GM19397 (cell line): ENCODE data around the gene C19orf33.
"Not testable (repeated sequence)": the region's sequence is repeated elsewhere in the genome, so short reads cannot be mapped to it uniquely, and the experiment has no call there.

Experiments used
- ATAC-seq: cut with Tn5 transposase; IDR thresholded peaks from one replicate; pipeline ENCODE4 v1.9.1; 2021; ENCODE audit warnings: mild to moderate bottlenecking, moderate library complexity; ENCODE audit not compliant: unreplicated experiment

C19orf33 gene

DNA sequence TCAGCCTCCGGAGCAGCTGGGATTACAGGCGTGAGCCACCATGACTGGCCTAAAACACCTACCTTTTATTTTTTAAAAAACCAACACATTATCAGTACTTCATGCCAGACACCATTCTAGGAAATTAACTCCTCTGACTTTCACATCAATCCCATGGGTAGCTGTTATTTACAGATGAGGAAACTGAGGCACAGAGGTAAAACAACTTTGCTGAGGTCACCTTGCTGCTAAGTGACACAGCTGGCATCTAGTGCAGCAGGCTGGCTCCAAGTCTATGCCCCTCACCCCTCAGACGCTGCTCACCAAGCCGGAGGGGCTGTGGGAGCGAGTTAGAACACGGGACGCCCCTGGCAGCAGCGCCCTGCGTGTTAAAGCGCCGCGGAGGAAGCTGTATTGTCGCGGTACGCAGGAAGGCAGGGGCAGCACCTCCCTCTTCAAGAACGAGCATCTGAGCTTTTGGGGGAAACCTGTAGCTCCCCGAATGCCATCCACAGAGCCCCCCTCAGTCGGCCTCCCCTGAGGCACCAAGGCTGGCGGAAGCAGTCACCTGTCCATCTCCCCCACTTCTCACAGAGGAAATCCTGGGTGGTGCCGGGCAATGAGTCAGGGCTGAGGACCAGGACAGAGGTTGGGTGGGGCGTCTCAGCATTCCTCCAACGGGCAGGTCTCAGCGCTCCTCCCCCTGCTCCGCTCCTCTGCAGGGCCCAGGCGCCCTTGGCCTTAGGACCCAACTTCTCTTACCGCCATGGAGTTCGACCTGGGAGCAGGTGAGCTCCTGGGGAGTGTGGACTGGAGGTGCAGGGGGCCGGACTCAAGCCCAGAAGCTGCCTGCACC, at the start of gene C19orf33:
C19orf33 (plus strand) TSS at position 735 of the 835 bp plus-strand sequence; CDS start at position 746, 11 bp downstream.
- no peak for ATAC-seq

DNA sequence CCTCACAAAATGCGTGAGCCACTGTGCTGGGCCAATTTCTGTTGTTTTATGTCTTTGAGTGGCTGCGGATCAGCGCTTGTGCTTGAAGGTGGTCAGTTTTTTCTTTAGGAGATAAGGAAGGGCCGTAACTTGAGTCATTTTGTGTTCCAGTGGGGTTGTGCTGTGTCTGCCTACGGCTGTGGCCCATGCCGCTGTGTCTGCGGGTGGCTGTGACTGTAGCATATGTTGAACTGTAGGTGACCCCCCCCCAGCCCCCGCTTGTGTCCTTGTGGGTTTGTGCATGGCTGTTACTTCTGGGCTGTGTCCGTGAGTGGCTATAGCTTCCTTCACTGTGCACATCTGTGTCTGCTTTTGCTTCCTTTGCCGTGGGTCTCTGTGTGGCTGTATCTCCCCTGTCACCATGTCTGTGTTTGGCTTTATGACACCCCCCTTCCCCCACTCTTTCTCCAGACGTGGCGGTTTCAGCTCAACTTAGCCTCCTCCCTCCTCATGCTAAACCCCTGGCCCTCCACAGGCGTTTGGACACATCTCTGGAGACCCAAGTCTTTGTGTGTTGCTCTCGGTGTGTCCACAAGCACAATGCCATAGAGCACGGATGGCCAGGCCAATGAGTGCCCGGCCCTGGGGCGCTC, 48.6 kb upstream of the C19orf33 start:
- no peak for ATAC-seq

DNA sequence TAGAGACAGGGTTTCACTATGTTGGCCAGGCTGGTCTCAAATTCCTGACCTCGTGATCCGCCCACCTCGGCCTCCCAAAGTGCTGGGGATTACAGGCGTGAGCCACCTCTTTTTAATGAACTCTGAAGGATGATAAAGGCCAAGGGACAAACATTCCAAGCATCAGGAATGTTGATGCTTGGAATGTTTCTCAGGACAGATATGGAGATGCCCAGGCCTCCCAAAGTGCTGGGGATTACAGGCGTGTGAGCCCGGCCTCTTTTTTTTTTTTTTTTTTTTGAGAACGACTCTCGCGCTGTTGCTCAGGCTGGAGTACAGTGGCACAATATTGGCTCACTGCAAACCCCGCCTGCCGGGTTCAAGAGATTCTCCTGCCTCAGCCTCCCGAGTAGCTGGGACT, 42.1 kb upstream of the C19orf33 start:
- ATAC-seq = not testable (repeated sequence)

DNA sequence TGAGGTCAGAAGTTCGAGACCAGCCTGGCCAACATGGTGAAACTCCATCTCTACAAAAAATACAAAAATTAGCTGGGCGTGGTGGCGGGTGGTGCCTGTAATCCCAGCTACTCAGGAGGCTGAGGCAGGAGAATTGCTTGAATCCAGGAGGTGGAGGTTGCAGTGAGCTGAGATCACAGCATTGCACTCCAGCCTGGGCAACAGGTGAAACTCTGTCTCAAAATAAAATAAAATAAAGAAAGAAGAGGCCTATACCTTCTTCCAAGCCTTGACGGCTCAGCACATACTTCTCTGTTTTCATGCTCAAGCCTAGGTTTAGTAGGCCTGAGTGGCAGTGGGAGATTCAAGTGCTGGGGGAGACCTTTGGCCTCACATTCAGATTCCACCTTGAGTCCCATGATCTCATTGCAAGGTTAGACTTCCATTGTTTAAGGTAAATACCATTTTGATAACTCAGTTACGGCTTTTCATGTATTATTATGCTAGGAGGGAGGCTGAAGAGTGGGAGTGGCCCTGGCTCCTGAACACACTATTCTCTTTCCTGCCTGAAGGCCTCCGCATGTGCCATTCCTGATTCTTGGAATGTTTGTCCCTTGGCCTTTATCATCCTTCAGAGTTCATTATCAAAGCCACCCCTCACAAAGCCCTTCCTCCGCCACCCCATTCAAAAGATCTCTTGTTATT, 41.3 kb upstream of the C19orf33 start:
- no peak for ATAC-seq

DNA sequence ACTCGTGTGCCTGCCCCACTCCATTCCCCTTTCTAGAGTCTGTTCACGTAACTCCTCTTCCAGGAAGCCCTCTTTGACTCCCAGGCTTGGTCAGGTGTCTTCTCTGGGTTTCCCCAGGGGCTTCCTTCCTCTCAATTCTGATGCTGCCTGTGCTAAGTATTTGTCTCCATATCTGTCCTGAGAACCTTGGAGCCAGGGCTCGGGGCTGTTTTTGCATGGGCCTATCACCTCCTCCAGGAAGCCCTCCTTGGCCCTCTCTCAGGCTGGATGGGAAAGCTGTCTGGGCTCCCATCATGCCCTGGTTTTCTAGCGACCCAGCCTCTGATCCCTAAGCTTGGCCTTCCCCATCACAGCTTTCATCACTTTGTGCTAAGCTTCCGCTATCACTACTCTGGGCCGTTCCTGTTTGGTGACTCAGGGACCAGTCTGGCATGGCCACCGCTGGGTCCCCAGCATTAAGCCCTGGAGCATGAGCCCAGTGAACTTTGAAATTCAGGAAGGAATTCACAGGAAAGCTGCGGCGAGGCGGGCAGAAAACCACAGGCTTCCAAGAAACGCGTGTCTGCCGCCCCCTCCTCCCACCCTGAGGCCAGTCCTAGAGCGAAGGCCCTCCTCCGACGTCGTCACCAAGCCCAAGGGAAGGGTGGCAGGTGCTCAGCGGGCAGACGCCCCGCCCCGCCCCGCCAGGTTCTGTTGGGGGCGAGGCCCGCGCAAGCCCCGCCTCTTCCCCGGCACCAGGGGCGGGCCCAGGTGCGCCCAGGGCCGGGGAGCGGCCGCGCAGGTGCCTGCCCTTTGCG, 40.2 kb upstream of the C19orf33 start:
- peak; percentile 53 for ATAC-seq

DNA sequence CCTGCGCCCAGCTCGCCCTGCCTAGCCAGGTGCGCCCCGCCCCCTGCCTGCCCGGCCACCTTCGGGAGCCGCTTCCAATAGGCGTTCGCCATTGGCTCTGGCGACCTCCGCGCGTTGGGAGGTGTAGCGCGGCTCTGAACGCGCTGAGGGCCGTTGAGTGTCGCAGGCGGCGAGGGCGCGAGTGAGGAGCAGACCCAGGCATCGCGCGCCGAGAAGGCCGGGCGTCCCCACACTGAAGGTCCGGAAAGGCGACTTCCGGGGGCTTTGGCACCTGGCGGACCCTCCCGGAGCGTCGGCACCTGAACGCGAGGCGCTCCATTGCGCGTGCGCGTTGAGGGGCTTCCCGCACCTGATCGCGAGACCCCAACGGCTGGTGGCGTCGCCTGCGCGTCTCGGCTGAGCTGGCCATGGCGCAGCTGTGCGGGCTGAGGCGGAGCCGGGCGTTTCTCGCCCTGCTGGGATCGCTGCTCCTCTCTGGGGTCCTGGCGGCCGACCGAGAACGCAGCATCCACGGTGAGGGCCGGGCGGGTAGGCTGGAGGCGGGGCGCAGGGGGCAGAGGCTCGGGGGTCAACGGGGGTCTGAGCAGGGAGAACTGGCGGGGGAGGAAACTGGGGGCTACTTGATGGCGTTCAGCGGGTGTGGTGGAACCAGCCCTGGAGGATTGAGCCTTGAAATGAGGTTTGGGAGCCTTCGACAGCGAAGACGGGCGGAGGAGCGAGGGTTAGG, 39.4 kb upstream of the C19orf33 start, which contains the start of gene SPINT2:
SPINT2 (plus strand) TSS at position 88 of the 727 bp plus-strand sequence; CDS start at position 408, 320 bp downstream.
- ATAC-seq = peak; percentile 36

DNA sequence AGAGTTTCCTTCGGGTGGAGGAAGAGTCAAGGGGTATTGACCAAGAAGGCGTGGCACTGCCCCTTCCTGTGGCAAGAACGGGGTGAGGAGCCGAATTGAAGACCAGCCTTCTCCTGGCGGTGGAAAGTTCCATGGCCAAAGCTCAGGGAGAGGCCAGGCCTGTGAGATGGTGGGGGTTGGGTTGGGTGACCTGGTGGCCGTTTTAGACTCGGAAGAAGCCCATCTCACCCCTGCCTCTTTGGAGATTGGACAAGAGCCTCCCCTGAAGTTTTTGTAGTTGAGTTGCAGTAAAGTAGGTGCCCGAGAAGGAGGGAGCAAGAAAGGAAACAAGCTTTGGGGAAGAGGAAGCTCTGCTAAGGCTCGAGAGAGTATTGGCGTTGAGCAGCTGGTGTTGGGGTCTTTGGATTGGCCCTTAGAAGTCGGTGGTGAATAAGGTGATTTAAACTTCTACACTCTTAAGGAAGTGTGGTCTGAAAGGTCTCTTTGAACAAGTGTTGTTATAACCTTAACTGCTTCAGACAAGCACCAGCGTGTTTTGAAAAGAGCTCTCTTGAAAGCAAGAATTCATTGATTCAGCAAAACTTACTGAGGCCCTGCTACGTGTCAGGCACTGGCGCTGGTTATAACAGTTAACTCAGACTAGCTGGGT, 38.7 kb upstream of the C19orf33 start:
- no peak for ATAC-seq

DNA sequence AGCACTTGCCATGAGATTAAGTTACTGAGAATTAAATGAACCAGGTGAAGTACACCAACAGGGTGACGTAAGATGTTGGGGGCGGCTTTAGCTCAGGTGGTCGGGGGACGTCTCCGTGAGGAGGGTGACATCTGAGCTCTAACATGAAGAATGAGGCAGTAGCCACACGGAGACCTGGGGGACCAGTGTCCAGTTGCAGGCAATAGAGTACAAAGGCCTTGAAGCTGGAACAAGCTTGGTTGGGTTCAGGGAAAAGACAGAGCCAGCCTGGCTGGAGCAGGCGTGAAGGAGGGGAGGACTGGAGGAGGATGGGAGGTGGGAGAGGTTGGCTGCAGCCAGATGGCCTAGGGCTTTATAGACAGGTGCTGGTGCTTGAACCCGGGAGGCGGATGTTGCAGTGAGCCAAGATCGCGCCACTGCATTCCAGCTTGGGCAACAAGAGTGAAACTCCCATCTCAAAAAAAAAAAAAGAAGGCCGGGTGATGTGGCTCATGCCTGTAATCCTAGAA, 38.1 kb upstream of the C19orf33 start:
- no peak for ATAC-seq

DNA sequence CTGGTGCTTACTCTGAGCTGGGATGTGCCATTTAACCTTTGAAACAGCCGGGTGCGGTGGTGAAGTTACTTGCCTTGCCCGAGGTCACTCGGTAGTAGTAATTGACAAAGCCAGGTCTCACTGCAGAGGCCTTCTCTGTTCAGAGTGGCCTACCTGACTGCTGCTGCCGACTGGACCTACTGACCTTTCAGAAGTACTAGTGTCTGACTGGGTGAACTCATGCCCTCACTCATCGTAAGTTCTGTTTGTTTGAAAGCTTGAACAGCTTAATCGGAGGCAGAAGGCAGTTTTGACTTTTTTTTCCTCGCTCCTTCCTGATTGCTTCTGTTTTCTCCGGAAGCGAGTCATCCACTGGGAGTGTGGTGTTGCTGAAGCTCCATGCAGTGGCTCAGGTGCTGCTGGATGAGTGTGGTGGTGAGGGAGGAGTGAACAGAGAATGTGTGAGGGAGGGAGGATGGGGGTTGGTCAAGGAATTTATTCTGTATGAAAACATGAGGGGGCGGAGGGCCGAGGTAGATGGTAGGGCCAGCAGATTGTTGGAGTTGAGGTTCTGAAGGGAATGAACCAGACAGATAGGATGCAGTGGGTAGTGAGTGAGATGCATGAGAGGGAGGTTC, 37.0 kb upstream of the C19orf33 start:
- ATAC-seq = no peak

DNA sequence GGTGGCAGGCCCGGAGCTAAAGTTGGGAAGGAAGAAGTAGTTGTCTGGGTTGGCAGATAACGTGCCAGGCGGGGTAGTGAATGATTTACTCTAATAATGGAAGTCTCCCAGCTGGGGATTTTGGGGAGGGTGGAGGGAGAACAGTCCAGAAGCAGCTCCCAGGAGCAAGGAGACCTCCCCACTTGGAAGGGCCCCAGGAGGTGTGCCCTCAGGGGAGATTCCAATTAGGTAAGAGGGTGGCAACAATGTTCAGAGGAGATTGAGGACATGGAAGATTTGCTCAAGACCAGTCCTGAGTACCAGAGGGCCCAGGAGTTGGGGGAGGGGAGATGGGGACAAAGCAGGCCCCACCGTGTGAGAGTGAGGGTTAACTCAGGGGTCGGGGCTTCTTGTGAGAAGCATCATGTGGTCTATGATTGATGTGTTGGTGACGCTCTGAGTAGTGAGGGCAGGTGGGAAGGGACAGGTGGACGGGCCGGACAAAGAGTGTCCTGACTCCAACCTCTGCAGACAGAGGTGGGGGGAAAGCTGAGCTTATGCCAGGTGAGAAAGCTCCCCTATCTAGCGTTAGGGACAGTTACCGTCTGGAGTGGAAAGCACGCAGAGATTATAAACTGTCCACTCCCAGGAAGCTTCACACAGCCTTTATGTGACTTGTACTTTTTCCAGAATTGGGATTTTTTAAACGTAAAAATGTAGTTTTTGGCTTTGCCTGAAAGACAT, 36.1 kb upstream of the C19orf33 start:
- no peak for ATAC-seq

DNA sequence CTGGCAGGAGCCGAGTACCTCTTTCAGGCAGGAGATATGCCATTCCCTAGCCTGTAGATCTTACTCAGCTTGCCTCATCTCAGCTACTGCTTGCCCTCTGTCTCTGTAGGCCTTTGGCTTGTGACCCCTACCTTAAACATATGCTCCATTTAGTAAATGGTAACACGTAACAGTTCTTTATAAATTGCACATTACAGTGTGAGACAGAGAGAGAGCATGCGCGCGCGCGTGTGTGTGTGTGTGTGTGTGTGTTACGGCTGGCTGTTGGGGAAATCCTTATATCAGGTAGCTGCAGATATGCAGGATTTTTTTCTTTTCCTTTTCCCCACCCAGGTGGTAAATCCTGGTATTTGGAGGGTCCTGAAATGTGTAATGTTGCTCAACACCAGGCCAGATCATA, 35.5 kb upstream of the C19orf33 start:
- ATAC-seq = no peak

DNA sequence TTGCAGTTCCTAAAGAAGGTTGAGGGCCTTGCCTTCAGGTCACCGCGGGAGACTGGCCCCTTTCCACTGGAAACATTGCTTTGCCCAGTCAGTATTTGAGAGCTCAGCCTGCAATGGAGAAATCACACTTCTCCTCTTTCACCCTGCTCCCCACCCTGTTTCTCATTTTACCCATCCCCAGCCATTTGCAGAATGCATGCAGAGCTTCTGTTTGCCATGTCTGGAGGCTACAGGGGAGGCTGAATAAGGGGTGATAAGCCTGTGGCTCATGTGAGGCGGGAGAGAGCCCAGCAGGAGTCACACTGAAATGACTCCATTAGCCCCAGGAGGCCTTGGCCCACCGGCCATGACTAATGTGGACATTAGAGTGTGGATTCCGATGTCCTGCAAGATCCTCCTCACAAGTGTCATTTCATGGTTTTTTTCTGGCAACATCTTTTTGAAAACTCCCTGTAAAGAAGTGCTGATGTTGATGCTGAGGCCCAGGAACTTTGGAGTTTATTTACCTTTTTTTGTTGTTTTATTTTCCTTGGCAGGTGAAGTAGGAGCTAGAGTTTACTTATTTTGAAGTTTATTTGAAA, 33.4 kb upstream of the C19orf33 start:
- no peak for ATAC-seq

DNA sequence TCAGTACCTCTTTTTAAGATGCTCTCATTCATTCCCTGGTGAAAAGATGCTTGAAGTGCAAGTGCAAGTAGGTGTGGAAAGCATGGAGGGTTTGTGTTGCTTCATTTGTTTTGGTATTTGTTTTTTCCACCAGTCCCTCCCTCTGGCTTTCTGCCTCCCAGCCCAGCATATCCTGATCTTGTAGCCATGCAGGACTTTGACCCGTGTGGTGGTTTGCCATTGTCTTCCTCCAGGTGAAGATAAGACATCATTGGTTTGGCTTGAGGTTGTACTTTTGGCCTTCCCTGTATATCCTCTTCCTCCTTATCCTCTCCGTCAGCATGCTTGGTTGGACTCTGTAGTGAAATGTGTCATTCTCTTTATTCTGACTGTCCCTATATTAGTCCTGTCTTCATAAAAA, 30.6 kb upstream of the C19orf33 start:
- no peak for ATAC-seq

DNA sequence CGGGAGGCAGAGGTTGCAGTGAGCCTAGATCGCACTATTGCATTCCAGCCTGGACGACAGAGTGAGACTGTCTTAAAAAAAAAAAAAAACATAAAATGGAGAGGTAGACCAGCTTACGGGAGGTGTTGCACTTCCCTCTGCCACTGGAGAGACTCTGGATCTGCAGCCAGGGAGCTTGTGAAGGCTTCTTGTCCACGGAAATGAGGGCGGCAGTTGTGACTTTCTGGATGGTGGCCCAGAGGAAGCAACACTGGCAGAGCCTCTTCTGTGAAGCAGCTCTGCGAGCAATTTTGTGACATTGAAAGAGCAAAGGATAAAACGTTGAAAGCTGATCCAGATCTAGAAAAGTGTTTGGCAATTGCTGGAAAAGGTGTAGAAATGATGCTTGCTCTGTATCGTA, 29.3 kb upstream of the C19orf33 start:
- no peak for ATAC-seq

DNA sequence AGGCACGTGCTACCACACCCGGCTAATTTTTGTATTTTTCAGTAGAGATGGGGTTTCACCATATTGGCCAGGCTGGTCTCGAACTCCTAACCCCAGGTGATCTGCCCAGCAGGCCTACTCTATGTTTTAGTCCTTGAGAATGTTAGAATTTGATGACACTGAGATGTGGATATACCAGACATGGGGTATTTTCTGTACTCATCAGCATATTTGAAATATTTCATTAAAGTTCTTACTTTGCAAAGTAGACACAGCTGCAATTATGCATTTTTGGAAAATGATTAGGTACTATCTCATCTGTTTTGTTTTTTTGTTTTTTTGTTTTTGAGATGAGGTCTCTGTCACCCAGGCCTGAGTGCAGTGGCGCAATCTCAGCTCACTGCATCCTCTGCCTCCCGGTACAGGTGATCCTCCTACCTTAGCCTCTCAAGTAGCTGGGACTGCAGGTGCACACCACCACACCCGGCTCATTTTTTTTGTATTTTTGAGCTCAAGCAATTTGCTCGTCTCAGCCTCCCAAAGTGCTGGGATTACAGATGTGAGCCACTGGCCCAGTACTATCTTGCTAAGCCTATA, 27.0 kb upstream of the C19orf33 start:
- no peak for ATAC-seq

DNA sequence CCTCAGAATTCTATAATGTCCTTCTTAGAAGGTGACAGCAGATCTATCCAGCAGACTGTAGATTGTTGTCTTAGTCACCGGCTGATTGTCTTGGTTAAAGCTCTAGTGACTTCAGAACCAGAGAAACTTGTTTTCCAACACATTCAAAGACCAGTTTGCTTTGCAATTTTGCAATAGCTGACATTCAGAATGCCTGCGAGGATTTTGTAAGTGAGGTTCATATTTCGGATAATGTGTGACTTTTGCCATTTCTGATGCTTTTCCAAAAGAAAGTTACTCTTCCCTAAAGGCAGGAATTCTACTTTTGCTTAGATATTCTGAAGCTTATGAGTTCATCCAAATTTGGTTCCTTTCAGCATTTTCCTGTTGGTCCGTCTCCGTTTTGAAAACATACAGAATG, 26.5 kb upstream of the C19orf33 start:
- ATAC-seq = no peak

DNA sequence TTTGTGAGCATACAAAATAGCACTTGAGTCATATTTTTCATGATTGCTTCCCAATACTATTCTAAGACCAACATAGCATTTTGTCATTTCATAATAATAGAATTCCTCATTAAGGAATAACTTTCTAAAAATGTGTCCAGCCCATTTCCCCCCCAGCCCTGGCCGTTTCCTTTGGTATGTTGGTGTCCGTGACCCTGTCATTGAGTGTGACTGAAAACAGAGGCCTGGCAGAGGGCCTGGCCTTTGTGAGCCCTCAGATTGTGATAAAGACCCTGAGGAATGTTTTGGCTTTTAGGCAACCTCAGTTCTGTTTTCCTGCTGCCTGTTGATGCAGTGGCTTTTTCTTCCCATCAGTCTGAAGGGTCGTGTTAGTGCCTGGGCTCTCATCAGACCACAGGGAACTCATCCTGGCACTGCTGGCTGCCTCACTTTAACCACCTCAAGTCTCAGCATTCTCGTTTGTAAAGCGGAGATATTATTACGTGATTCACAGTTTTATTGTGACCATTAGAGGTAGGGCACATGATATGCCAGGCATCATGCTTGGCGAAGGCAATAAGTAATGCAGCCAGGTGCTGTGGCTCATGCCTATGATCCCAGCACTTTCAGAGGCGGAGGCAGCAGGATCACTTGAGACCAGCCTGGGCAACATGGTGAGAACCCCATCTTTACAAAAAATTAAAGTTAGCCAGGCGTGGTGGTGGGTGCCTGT, 25.9 kb upstream of the C19orf33 start:
- no peak for ATAC-seq
